Measurements from ENCODE around the gene C11orf21. TPM values are rescaled to one million over a fixed set of nuclear protein-coding genes. Genes with fewer than 3 reads are reported as not detected.
"Not testable (repeated sequence)": the region's sequence is repeated elsewhere in the genome, so short reads cannot be mapped to it uniquely, and the experiment has no call there.

Gene C11orf21
- under 1 TPM; 0.15 to 0.78 TPM for total RNA-seq
- long read RNA-seq: 0 reads

GRCh38 chr11:2301631-2302305 is at the start of gene C11orf21, which contains the start of gene TSPAN32:
C11orf21 (minus strand) TSS chr11:2301918; CDS start chr11:2301808, 110 bp downstream.
TSPAN32 (plus strand) TSS chr11:2302013; CDS start chr11:2302150, 137 bp downstream.
- intact Hi-C loops (cut with DNase I, micrococcal nuclease): loop anchor here in 1 of 2 donors (5.0 kb wide), 1 partner anchor 121 kb away; no protein-coding TSS in a partner anchor
- ATAC-seq (peak; percentile 15), DNase-seq (peak; percentile 49 to 52)

GRCh38 chr11:2348986-2349385 is 47.3 kb upstream of the C11orf21 start:
- no peak for DNase-seq
- intact Hi-C loops (cut with DNase I, micrococcal nuclease): no loop called here

GRCh38 chr11:2347308-2347830 is 45.7 kb upstream of the C11orf21 start:
- no peak for DNase-seq
- intact Hi-C loops (cut with DNase I, micrococcal nuclease): no loop called here
- no peak for ATAC-seq

More at GRCh38 chr11:2348986-2349385, 47.3 kb upstream of the C11orf21 start:
- no peak for ATAC-seq

DNA sequence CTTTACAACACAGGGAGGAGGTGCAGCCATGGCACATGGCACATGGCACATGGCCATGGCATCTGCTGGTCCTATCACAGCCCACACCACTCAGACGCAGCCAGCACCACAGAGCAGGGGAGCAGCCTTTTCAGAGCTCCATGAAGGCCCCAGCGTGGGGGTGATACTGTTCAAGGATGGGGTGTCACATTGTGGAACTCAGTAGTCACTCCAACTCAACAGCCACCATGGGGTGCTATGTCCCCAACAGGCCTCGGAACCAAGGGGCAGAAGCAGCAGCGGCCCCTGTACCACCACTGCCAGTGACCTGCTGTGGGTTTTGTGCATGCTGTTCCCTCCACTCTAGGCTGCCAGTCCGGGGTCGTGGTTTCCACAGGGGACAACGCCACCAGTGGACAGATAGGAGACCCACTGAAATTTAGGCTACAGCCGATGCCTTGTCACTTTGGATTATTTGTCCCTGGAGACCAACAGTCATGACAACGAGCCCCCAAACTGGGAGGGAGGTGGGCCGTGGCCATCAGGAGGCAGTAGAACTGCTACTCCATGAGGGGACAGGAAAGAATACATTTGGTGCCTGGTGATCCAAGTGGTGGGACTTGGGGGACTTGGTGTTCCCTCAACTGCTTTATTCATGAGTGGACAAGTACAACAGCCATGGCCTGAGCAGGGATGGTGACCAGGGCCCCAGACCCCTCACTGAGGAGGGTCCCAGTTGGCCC is 45.0 kb upstream of the C11orf21 start:
- ATAC-seq: no peak
- DNase-seq: no peak
- intact Hi-C loops (cut with DNase I, micrococcal nuclease): no loop called here

- no peak for ATAC-seq
- no peak for DNase-seq
- intact Hi-C loops (cut with DNase I, micrococcal nuclease): no loop called here
Measured at GRCh38 chr11:2346014-2346413, 44.3 kb upstream of the C11orf21 start.

GRCh38 chr11:2345050-2345449 is 43.3 kb upstream of the C11orf21 start:
- no peak for DNase-seq
- ATAC-seq: no peak
- intact Hi-C loops (cut with DNase I, micrococcal nuclease): no loop called here

- ATAC-seq (no peak), DNase-seq (no peak)
- intact Hi-C loops (cut with DNase I, micrococcal nuclease): no loop called here
Measured at GRCh38 chr11:2343502-2343901, 41.8 kb upstream of the C11orf21 start.

- ATAC-seq: no peak
- intact Hi-C loops (cut with DNase I, micrococcal nuclease): no loop called here
- no peak for DNase-seq
Measured at GRCh38 chr11:2342981-2343380, 41.3 kb upstream of the C11orf21 start.

DNA sequence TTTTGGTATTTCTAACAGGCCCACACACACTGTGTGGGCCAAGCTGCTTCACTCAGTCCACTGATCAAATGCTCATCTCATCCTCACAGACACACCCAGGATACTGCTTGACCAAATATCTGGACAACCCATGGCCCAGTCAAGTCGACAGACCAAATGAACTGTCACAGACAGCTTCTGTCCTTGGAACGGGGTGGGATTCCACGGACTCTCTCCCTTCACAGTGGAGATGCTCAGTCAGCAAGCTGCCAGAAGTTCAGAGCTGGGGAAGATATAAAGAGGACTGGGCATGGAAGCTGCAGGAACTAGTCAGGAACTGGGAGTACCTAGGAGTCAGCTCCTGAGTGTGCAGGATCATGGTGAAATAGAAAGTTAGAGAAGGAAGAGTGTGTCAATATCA is 40.8 kb upstream of the C11orf21 start:
- DNase-seq (no peak), ATAC-seq (no peak)
- intact Hi-C loops (cut with DNase I, micrococcal nuclease): no loop called here

DNA sequence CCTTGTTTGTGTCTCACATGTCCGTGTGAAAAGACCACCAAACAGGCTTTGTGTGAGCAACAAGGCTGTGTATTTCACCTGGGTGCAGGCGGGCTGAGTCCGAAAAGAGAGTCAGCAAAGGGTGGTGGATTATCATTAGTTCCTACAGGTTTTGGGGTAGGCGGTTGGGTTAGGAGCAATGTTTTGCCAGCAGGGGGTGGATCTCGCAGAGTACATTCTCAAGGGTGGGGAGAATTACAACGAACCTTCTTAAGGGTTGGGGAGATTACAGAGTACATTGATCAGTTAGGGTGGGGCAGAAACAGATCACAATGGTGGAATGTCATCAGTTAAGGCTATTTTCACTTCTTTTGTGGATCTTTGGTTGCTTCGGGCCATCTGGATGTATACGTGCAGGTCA is 37.0 kb upstream of the C11orf21 start:
- ATAC-seq; DNase-seq; intact Hi-C loops (cut with DNase I, micrococcal nuclease): not testable (repeated sequence)

DNA sequence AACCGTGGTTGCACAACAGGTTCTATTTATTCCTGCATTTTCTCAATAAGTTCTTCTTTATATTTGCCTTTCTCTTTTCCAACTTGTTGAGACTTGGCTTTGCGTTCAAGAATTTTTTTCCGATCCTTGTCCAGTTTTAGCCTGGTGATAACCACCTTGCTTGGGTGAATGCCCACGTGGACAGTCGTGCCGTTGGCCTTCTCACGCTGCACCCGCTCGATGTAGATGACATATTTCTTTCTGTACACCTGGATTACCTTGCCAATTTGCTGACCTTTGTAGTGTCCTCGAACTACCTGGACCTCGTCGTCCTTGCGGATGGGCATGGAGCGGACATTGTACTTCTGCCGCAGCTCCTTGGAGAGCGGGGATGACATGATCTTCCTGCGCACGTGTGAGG is 33.6 kb upstream of the C11orf21 start:
- ATAC-seq; intact Hi-C loops (cut with DNase I, micrococcal nuclease); DNase-seq: not testable (repeated sequence)

DNA sequence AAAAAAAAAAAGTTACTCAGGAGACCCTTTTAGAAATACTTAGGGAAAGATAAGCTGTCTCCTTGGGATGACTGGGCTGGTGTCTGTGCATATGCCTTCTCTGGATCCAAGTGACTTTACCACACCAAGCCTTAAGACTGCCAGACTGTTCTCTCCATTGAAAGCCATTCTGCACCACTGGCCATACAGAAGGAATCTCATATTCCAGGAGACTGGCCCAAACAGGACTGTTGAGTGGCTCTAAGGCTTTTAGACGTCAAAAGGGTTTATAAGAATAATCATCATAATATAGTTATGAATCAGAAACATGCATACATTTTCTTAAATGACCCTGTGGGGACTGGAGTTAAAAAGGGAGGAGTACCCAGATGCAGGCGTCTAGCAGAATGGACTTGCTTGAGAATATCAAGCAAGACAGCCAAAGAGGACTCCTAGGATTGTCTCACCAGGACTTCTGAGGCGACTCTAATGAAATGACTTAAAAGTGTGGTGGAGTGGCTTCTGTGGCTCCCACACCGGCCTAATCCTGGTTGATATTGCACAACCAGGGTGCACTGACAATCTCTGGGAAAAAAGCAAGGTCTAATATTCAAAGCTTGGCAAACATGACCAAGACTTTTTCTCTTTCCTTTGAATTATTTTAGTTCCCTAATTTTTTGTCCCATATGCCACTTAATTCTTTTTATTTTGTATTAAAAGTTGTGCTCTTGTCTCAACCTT is 31.9 kb upstream of the C11orf21 start:
- ATAC-seq; intact Hi-C loops (cut with DNase I, micrococcal nuclease); DNase-seq: not testable (repeated sequence)

DNA sequence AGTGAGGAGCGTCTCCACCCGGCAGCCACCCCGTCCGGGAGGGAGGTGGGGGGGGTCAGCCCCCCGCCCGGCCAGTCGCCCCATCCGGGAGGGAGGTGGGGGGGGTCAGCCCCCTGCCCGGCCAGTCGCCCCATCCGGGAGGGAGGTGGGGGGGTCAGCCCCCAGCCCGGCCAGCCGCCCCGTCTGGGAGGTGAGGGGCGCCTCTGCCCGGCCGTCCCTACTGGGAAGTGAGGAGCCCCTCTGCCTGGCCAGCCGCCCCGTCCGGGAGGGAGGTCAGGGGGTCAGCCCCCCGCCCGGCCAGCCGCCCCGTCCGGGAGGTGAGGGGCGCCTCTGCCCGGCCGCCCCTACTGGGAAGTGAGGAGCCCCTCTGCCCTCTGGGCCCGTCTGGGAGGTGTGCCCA is 30.9 kb upstream of the C11orf21 start:
- ATAC-seq; DNase-seq; intact Hi-C loops (cut with DNase I, micrococcal nuclease): not testable (repeated sequence)

DNA sequence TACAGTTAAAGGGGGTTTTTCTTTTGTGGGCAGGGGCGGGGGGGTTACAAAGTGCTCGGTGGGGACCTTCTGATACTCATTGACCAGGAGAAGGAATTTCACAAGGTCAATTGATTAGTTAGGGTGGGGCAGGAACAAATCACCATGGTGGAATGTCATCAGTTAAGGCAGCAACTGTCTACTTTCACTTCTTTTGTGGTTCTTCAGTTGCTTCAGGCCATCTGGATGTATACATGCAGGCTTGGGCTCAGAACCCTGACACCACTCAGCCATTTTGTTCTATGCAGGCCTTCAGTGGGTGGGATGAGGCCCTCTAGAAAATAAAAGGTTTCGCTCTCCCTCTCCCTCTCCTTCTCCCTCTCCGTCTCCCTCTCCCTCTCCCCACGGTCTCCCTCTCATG is 29.7 kb upstream of the C11orf21 start:
- ATAC-seq: no peak
- intact Hi-C loops (cut with DNase I, micrococcal nuclease): no loop called here
- DNase-seq: no peak

GRCh38 chr11:2330696-2331095 is 29.0 kb upstream of the C11orf21 start:
- intact Hi-C loops (cut with DNase I, micrococcal nuclease): no loop called here
- ATAC-seq (no peak), DNase-seq (no peak)

DNA sequence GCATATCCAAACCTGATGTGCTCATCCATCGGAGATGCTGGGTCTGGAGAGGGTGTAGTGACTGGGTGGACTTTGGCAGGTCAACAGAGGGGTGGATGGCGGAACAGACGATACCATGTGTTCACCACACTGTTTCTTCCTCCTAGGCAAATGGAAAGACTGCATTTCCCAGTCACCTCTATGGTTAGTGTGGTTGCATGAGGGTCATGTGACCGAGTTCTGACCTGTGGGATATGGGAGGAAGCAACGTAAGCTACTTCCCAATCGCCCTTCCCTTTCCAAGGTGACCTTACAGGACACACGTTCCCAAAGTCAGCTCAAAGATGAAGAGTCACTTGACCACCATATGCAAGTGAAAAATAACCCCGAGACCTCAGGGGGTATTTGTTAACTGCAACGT is 27.8 kb upstream of the C11orf21 start:
- intact Hi-C loops (cut with DNase I, micrococcal nuclease): no loop called here
- no peak for DNase-seq

DNA sequence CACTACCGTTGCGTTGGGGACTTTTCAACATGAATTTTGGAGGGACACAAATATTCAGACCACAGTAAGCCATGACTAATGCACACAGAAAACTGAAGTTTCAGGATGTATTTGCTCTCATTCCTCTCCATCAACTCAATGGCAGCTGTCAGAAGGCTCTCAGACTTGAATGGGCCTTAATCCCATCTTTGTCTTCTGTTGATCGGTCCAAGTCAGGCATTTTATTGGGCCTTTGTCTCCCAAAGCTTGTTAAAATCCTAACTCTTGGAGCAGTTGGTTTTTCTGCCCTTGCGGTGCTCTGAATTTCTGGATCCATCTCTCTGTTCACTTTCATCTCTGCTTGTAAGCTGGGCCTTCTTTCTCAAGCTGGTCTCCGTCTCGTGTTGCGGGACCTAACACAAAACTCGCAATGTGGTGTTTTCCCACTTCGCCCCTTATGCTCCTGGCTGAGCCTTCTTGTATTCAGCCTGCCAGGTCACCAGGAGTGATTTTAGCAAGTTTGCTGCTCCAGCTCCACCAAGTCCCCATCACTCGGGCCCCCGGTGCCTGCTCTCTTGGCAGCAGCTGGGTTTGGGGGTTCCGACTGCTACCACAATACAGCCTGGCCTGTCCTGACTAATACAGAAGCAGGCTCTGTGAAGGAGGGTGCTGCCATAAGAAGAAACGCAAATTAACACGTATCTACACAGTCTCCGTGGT is 27.1 kb upstream of the C11orf21 start:
- DNase-seq (no peak), ATAC-seq (no peak)
- intact Hi-C loops (cut with DNase I, micrococcal nuclease): no loop called here

More for the DNA sequence above, 27.8 kb upstream of the C11orf21 start:
- no peak for ATAC-seq

- ATAC-seq: no peak
- intact Hi-C loops (cut with DNase I, micrococcal nuclease): no loop called here
- no peak for DNase-seq
Measured at GRCh38 chr11:2328021-2328420, 26.3 kb upstream of the C11orf21 start.

- no peak for ATAC-seq
- no peak for DNase-seq
- intact Hi-C loops (cut with DNase I, micrococcal nuclease): no loop called here
Measured at GRCh38 chr11:2327032-2327431, 25.3 kb upstream of the C11orf21 start.
